Trophoblast cell (in vitro differentiated cells and primary cell): ENCODE data around the gene EIF4E.
"Not testable (repeated sequence)": the region's sequence is repeated elsewhere in the genome, so short reads cannot be mapped to it uniquely, and the experiment has no call there.

Experiments
- DNase-seq, 2 donors: peaks; one replicate each; pipeline ENCODE4 v3.0.0-alpha.2; 2016
- H2AFZ ChIP-seq: 2 replicates; pipeline ENCODE4 v1.6.1; 2013; ENCODE audit warnings: low read length, moderate library complexity, mild to moderate bottlenecking; ENCODE audit not compliant: insufficient read depth, poor library complexity
- H2AK5ac ChIP-seq: 2 replicates; pipeline ENCODE4 v1.6.1; 2013; ENCODE audit warnings: mild to moderate bottlenecking, low read length
- H2BK120ac ChIP-seq: 2 replicates; pipeline ENCODE4 v1.6.1; 2013; ENCODE audit warnings: low read length, mild to moderate bottlenecking, moderate library complexity; ENCODE audit not compliant: insufficient read depth, poor library complexity
- H2BK12ac ChIP-seq: 2 replicates; pipeline ENCODE4 v1.6.1; 2013; ENCODE audit warnings: mild to moderate bottlenecking, low read length, moderate library complexity
- H2BK5ac ChIP-seq: 2 replicates; pipeline ENCODE4 v1.6.1; 2013; ENCODE audit warnings: low read length, low read depth, moderate library complexity, mild to moderate bottlenecking; ENCODE audit not compliant: poor library complexity
- H3K14ac ChIP-seq: 2 replicates; pipeline ENCODE4 v1.6.1; 2013; ENCODE audit warnings: mild to moderate bottlenecking, low read length
- H3K18ac ChIP-seq: 2 replicates; pipeline ENCODE4 v1.6.1; 2013; ENCODE audit warnings: mild to moderate bottlenecking, low read length
- H3K23ac ChIP-seq: 2 replicates; pipeline ENCODE4 v1.6.1; 2013; ENCODE audit warnings: low read length
- H3K27ac ChIP-seq: 2 replicates; pipeline ENCODE4 v1.5.1; 2013; ENCODE audit warnings: low read depth, mild to moderate bottlenecking, inconsistent platforms, low read length, moderate library complexity
- H3K27me3 ChIP-seq: 2 replicates; pipeline ENCODE4 v1.6.1; 2013; ENCODE audit warnings: inconsistent platforms, mild to moderate bottlenecking, low read length, moderate library complexity; ENCODE audit not compliant: insufficient read depth
- H3K36me3 ChIP-seq, 2 experiments: 1 replicate in 1 of 2; 2 replicates in 1 of 2; pipeline ENCODE4 v1.6.1; 2013; ENCODE audit warnings: low read length in 2 of 2, mild to moderate bottlenecking in 2 of 2, moderate library complexity in 1 of 2; ENCODE audit not compliant: insufficient read depth in 2 of 2, control insufficient read depth in 1 of 2
- H3K4ac ChIP-seq: 2 replicates; pipeline ENCODE4 v1.6.1; 2013; ENCODE audit warnings: low read depth, mild to moderate bottlenecking, low read length, moderate library complexity
- H3K4me1 ChIP-seq, 2 experiments: 1 replicate in 1 of 2; 2 replicates in 1 of 2; pipeline ENCODE4 v1.6.1; 2013; ENCODE audit warnings: low read length in 2 of 2, mild to moderate bottlenecking in 2 of 2, moderate library complexity in 1 of 2; ENCODE audit not compliant: insufficient read depth in 2 of 2, control insufficient read depth in 1 of 2
- H3K4me2 ChIP-seq: 2 replicates; pipeline ENCODE4 v1.6.1; 2013; ENCODE audit warnings: inconsistent platforms, mild to moderate bottlenecking, low read length, moderate library complexity
- H3K4me3 ChIP-seq: 2 replicates; pipeline ENCODE4 v1.5.1; 2013; ENCODE audit warnings: mild to moderate bottlenecking, low read depth, low read length, inconsistent platforms
- H3K79me1 ChIP-seq: one replicate; pipeline ENCODE4 v1.6.1; 2013; ENCODE audit warnings: low read length
- H3K79me2 ChIP-seq: 2 replicates; pipeline ENCODE4 v1.6.1; 2013; ENCODE audit warnings: low read length, mild to moderate bottlenecking; ENCODE audit not compliant: control insufficient read depth, insufficient read depth, poor library complexity
- H3K9ac ChIP-seq: 2 replicates; pipeline ENCODE4 v1.6.1; 2013; ENCODE audit warnings: mild to moderate bottlenecking, low read length
- H3K9me3 ChIP-seq: 2 replicates; pipeline ENCODE4 v1.6.1; 2013; ENCODE audit warnings: low read depth, mild to moderate bottlenecking, control low read depth, inconsistent platforms, low read length; ENCODE audit not compliant: insufficient read depth
- H4K12ac ChIP-seq: 2 replicates; pipeline ENCODE4 v1.6.1; 2013; ENCODE audit warnings: low read depth, mild to moderate bottlenecking, low read length, moderate library complexity
- H4K8ac ChIP-seq: 2 replicates; pipeline ENCODE4 v1.6.1; 2013; ENCODE audit warnings: low read depth, mild to moderate bottlenecking, low read length, moderate library complexity
- H4K91ac ChIP-seq: one replicate; pipeline ENCODE4 v1.6.1; 2013; ENCODE audit warnings: low read depth, mild to moderate bottlenecking, low read length, moderate library complexity
- WGBS: extraction: QIAGEN DNeasy Blood & Tissue Kit; methylation state at CpG from one replicate; pipeline ENCODE4 v1.1.7; 2013; ENCODE audit warnings: missing lambda C conversion rate; ENCODE audit not compliant: insufficient read length, insufficient coverage; ENCODE audit errors: extremely low coverage; 5-methylcytosine and 5-hydroxymethylcytosine counted together

The EIF4E gene

GRCh38 chr4:98891478-98892337 is 37.2 kb downstream of the EIF4E start:
- no peak overlapping the region for H3K14ac ChIP-seq
- H3K4me3 ChIP-seq, result no peak overlapping the region
- WGBS, result no CpG with 5 or more reads among the region's 11 CpGs
- no peak overlapping the region for H2BK120ac ChIP-seq
- no peak for DNase-seq
- no peak overlapping the region for H3K9ac ChIP-seq
- no peak overlapping the region for H2AFZ ChIP-seq
- no peak overlapping the region for H4K91ac ChIP-seq
- no peaks in the 10 kb centered on the region for H3K79me2 ChIP-seq
- no peaks in the 10 kb centered on the region for H3K4me1 ChIP-seq
- no peaks in the 10 kb centered on the region for H3K79me1 ChIP-seq
- H3K18ac ChIP-seq, result no peak overlapping the region
- no peak overlapping the region for H3K27ac ChIP-seq
- no peak overlapping the region for H2BK12ac ChIP-seq
- no peak overlapping the region for H3K4ac ChIP-seq
- no peak overlapping the region for H2AK5ac ChIP-seq
- peaks cover 7 to 12% of the 10 kb centered on the region in 2 experiments for H3K36me3 ChIP-seq
- no peak overlapping the region for H3K4me2 ChIP-seq
- no peak overlapping the region for H3K23ac ChIP-seq
- H4K12ac ChIP-seq, result no peak overlapping the region
- no peaks in the 10 kb centered on the region for H3K27me3 ChIP-seq
- H4K8ac ChIP-seq, result no peak overlapping the region
- no peak overlapping the region for H2BK5ac ChIP-seq
- H3K9me3 ChIP-seq, result peaks cover 2% of the 10 kb centered on the region

- H3K4me3 ChIP-seq, result no peak overlapping the region
- WGBS, result 100% methylated on average over 3 of the region's 6 CpGs
- no peak overlapping the region for H4K91ac ChIP-seq
- no peaks in the 10 kb centered on the region for H3K4me1 ChIP-seq
- no peak overlapping the region for H3K4me2 ChIP-seq
- no peak overlapping the region for H3K27ac ChIP-seq
- no peaks in the 10 kb centered on the region for H3K79me2 ChIP-seq
- no peak overlapping the region for H2AK5ac ChIP-seq
- no peak for DNase-seq
- H3K27me3 ChIP-seq, result no peaks in the 10 kb centered on the region
- no peak overlapping the region for H3K23ac ChIP-seq
- H3K4ac ChIP-seq, result no peak overlapping the region
- H3K18ac ChIP-seq, result no peak overlapping the region
- H3K14ac ChIP-seq, result no peak overlapping the region
- no peak overlapping the region for H4K12ac ChIP-seq
- H3K79me1 ChIP-seq, result no peaks in the 10 kb centered on the region
- H2AFZ ChIP-seq, result no peak overlapping the region
- H2BK12ac ChIP-seq, result no peak overlapping the region
- H2BK120ac ChIP-seq, result no peak overlapping the region
- H3K36me3 ChIP-seq, result peaks cover 9 to 14% of the 10 kb centered on the region in 2 experiments
- no peaks in the 10 kb centered on the region for H3K9me3 ChIP-seq
- H3K9ac ChIP-seq, result no peak overlapping the region
- H4K8ac ChIP-seq, result no peak overlapping the region
- no peak overlapping the region for H2BK5ac ChIP-seq
Measured at GRCh38 chr4:98890702-98891455, 38.1 kb downstream of the EIF4E start.

GRCh38 chr4:98887145-98887544 is 41.8 kb downstream of the EIF4E start:
- Histone ChIP-seq H3K79me2 (no peaks in the 10 kb centered on the region), H2BK120ac (no peak overlapping the region), H4K91ac (no peak overlapping the region), H3K14ac (no peak overlapping the region), H3K36me3 (peaks cover 17 to 19% of the 10 kb centered on the region in 2 experiments), H2AFZ (no peak overlapping the region), H3K4me3 (no peak overlapping the region), H3K4me2 (no peak overlapping the region), H4K12ac (no peak overlapping the region), H3K9ac (no peak overlapping the region), H3K4me1 (no peaks in the 10 kb centered on the region), H2AK5ac (no peak overlapping the region), H3K23ac (no peak overlapping the region), H3K4ac (no peak overlapping the region), H2BK12ac (no peak overlapping the region), H2BK5ac (no peak overlapping the region), H3K18ac (no peak overlapping the region), H3K9me3 (no peaks in the 10 kb centered on the region), H3K27me3 (no peaks in the 10 kb centered on the region), H4K8ac (no peak overlapping the region), H3K27ac (no peak overlapping the region), H3K79me1 (no peaks in the 10 kb centered on the region)
- no CpG with 5 or more reads among the region's 2 CpGs for WGBS
- no peak for DNase-seq

- H3K27ac ChIP-seq, DNase-seq, H3K18ac ChIP-seq, H2AFZ ChIP-seq, H3K23ac ChIP-seq, H4K12ac ChIP-seq, H3K27me3 ChIP-seq, H2BK120ac ChIP-seq, H3K14ac ChIP-seq, H3K79me2 ChIP-seq, H3K4me1 ChIP-seq, H4K8ac ChIP-seq, H3K9ac ChIP-seq, H2AK5ac ChIP-seq, H3K4me3 ChIP-seq, H3K9me3 ChIP-seq, H3K4me2 ChIP-seq, H3K79me1 ChIP-seq, H3K4ac ChIP-seq, H2BK12ac ChIP-seq, H2BK5ac ChIP-seq, H4K91ac ChIP-seq: not testable (repeated sequence)
- WGBS, result no CpG with 5 or more reads among the region's 2 CpGs
- peaks cover 17% of the 10 kb centered on the region in 2 experiments for H3K36me3 ChIP-seq
Measured at GRCh38 chr4:98886382-98886781, 42.6 kb downstream of the EIF4E start.
